ENCODE results near the gene VPREB3.

VPREB3 gene

DNA sequence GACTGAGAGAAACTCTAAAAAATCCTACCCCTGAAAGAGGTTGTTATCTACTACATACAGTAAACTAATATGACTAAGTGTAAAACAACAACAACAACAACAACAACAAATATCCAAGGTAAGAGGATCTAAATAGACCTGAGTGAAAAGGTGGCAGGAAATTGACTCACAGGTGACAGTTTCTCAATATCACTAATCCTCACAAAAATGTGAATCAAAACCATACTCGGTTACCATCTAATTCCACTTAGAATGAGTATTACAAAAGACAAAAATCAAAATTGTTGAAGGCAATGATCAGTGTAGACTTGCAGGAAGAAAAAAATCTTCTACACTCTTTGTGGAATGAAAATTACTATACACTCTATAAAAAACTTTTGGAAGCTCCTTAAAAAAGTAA, 46.0 kb downstream of the VPREB3 start:
- Histone ChIP-seq H2BK5ac (ENCODE audit: low read length) (no peak overlapping the region), H2BK120ac (ENCODE audit: low read depth, low read length) (no peak overlapping the region), H3K79me2 (ENCODE audit: control insufficient read depth, insufficient read depth, low read length) (no peaks in the 10 kb centered on the region), H2BK15ac (replicated peaks; ENCODE audit: low read depth) (no peak overlapping the region), H3K27me3 (ENCODE audit: insufficient read depth, low read length, poor library complexity) (no peaks in the 10 kb centered on the region), H3K23ac (ENCODE audit: low read length) (no peak overlapping the region), H3K4me3 (ENCODE audit: low read length) (no peak overlapping the region), H3K9ac (ENCODE audit: low read length) (no peak overlapping the region), H4K5ac (ENCODE audit: low read length) (no peak overlapping the region), H3K18ac (ENCODE audit: low read length) (no peak overlapping the region), H3K4me1 (ENCODE audit: control insufficient read depth, low read depth, low read length) (no peaks in the 10 kb centered on the region), H3K56ac (ENCODE audit: low read length) (no peak overlapping the region), H4K8ac (ENCODE audit: low read depth, low read length) (no peak overlapping the region), H2AK5ac (ENCODE audit: low read length) (no peak overlapping the region), H3K4me2 (ENCODE audit: low read length) (no peak overlapping the region), H3K36me3 (ENCODE audit: control insufficient read depth, insufficient read depth, low read length) (peaks cover 5% of the 10 kb centered on the region), H3K79me1 (ENCODE audit: low read length) (peaks cover 7% of the 10 kb centered on the region), H3K27ac (ENCODE audit: low read depth, low read length) (no peak overlapping the region), H3K4ac (ENCODE audit: low read depth, low read length) (no peak overlapping the region)
- no CpG with 5 or more reads among the region's 1 CpG for WGBS (ENCODE audit: extremely low coverage, insufficient coverage, low lambda C conversion rate)
- DNase-seq, result no peak

DNA sequence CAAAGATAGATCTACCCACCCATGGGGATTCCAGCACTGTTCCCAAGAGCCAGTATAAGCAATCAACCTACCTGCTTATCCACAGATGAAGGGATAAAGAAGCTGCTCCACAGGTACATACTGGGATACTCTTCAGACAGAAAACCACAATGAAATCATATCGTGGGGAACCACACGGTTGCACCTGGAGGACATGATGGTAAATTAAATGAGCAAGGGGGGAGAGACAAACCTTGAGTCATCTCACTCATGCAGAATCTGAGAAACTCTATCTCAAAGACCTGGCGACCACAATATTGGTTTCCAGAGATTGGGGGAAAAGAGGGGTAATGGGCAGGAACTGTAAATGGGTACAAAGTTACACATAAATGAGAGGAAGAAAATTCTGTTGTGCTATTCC, 48.9 kb downstream of the VPREB3 start:
- Histone ChIP-seq H3K36me3 (ENCODE audit: control insufficient read depth, insufficient read depth, low read length) (peaks cover 8% of the 10 kb centered on the region), H2BK120ac (ENCODE audit: low read depth, low read length) (no peak overlapping the region), H4K5ac (ENCODE audit: low read length) (no peak overlapping the region), H2BK5ac (ENCODE audit: low read length) (no peak overlapping the region), H4K8ac (ENCODE audit: low read depth, low read length) (no peak overlapping the region), H3K27me3 (ENCODE audit: insufficient read depth, low read length, poor library complexity) (no peaks in the 10 kb centered on the region), H3K4me2 (ENCODE audit: low read length) (no peak overlapping the region), H2BK15ac (replicated peaks; ENCODE audit: low read depth) (no peak overlapping the region), H3K27ac (ENCODE audit: low read depth, low read length) (no peak overlapping the region), H3K56ac (ENCODE audit: low read length) (no peak overlapping the region), H3K4me1 (ENCODE audit: control insufficient read depth, low read depth, low read length) (no peaks in the 10 kb centered on the region), H3K4ac (ENCODE audit: low read depth, low read length) (no peak overlapping the region), H3K18ac (ENCODE audit: low read length) (no peak overlapping the region), H3K23ac (ENCODE audit: low read length) (no peak overlapping the region), H3K9ac (ENCODE audit: low read length) (no peak overlapping the region), H2AK5ac (ENCODE audit: low read length) (no peak overlapping the region), H3K79me1 (ENCODE audit: low read length) (peaks cover 17% of the 10 kb centered on the region), H3K79me2 (ENCODE audit: control insufficient read depth, insufficient read depth, low read length) (peaks cover 2% of the 10 kb centered on the region), H3K4me3 (ENCODE audit: low read length) (no peak overlapping the region)
- WGBS (ENCODE audit: extremely low coverage, insufficient coverage, low lambda C conversion rate), result no CpG with 5 or more reads among the region's 3 CpGs
- no peak for DNase-seq

DNA sequence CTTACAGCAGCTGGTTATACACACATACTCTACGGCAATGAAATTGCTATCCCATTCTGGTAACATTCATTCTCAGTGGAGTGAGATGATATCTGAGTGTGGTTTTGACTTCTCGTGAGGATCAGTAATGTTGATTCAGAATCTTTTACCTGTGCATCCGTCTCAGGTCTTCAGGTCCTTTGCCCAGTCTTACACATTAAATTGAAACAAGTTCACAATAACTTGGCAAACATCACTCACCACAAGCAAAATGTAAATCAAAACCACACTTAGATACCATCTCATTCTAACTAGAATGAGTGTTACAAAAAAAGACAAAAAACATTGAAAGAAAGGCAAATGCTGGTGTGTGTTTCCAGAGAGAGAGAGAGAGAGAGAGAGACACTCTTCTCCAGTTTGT, 49.4 kb downstream of the VPREB3 start:
- no peak overlapping the region for H3K4me2 ChIP-seq (ENCODE audit: low read length)
- H3K18ac ChIP-seq (ENCODE audit: low read length), result no peak overlapping the region
- H4K5ac ChIP-seq (ENCODE audit: low read length), result no peak overlapping the region
- no peak overlapping the region for H3K23ac ChIP-seq (ENCODE audit: low read length)
- H3K27ac ChIP-seq (ENCODE audit: low read depth, low read length), result no peak overlapping the region
- DNase-seq, result no peak
- H3K79me2 ChIP-seq (ENCODE audit: control insufficient read depth, insufficient read depth, low read length), result peaks cover 2% of the 10 kb centered on the region
- peaks cover 17% of the 10 kb centered on the region for H3K79me1 ChIP-seq (ENCODE audit: low read length)
- H3K56ac ChIP-seq (ENCODE audit: low read length), result no peak overlapping the region
- H4K8ac ChIP-seq (ENCODE audit: low read depth, low read length), result no peak overlapping the region
- H3K27me3 ChIP-seq (ENCODE audit: insufficient read depth, low read length, poor library complexity), result no peaks in the 10 kb centered on the region
- no peak overlapping the region for H3K4me3 ChIP-seq (ENCODE audit: low read length)
- no peak overlapping the region for H2BK15ac ChIP-seq (replicated peaks; ENCODE audit: low read depth)
- no CpG with 5 or more reads among the region's 3 CpGs for WGBS (ENCODE audit: extremely low coverage, insufficient coverage, low lambda C conversion rate)
- H3K4ac ChIP-seq (ENCODE audit: low read depth, low read length), result no peak overlapping the region
- no peak overlapping the region for H3K9ac ChIP-seq (ENCODE audit: low read length)
- no peak overlapping the region for H2AK5ac ChIP-seq (ENCODE audit: low read length)
- no peaks in the 10 kb centered on the region for H3K4me1 ChIP-seq (ENCODE audit: control insufficient read depth, low read depth, low read length)
- no peak overlapping the region for H2BK5ac ChIP-seq (ENCODE audit: low read length)
- peaks cover 8% of the 10 kb centered on the region for H3K36me3 ChIP-seq (ENCODE audit: control insufficient read depth, insufficient read depth, low read length)
- H2BK120ac ChIP-seq (ENCODE audit: low read depth, low read length), result no peak overlapping the region

DNA sequence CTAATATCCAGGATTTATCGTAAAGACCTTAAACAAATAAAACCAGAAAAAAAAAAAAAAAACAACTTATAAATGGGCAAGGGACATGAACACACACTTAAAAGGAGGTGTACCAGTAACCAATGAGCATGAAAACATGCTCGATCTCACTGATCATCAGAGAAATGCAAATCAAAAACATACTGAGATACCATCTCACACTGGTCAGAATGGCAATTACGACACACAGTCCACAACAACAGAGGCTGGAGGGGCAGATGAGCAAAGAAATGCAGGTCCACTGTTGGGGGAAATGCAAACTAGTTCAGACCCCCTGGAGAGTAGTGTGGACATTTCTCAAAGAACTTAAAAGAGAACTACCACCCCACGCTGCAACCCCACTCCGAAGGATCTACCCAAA, 50.2 kb downstream of the VPREB3 start:
- no peak for DNase-seq
- Histone ChIP-seq H3K23ac (ENCODE audit: low read length) (no peak overlapping the region), H2BK5ac (ENCODE audit: low read length) (no peak overlapping the region), H2BK15ac (replicated peaks; ENCODE audit: low read depth) (no peak overlapping the region), H3K27ac (ENCODE audit: low read depth, low read length) (no peak overlapping the region), H4K8ac (ENCODE audit: low read depth, low read length) (no peak overlapping the region), H3K9ac (ENCODE audit: low read length) (no peak overlapping the region), H2AK5ac (ENCODE audit: low read length) (no peak overlapping the region), H3K56ac (ENCODE audit: low read length) (no peak overlapping the region), H3K4me1 (ENCODE audit: control insufficient read depth, low read depth, low read length) (no peaks in the 10 kb centered on the region), H4K5ac (ENCODE audit: low read length) (no peak overlapping the region), H3K79me1 (ENCODE audit: low read length) (peaks cover 17% of the 10 kb centered on the region), H3K36me3 (ENCODE audit: control insufficient read depth, insufficient read depth, low read length) (peaks cover 8% of the 10 kb centered on the region), H3K79me2 (ENCODE audit: control insufficient read depth, insufficient read depth, low read length) (peaks cover 2% of the 10 kb centered on the region), H3K18ac (ENCODE audit: low read length) (no peak overlapping the region), H3K4me3 (ENCODE audit: low read length) (no peak overlapping the region), H3K4ac (ENCODE audit: low read depth, low read length) (no peak overlapping the region), H3K27me3 (ENCODE audit: insufficient read depth, low read length, poor library complexity) (no peaks in the 10 kb centered on the region), H2BK120ac (ENCODE audit: low read depth, low read length) (no peak overlapping the region), H3K4me2 (ENCODE audit: low read length) (no peak overlapping the region)
- WGBS (ENCODE audit: extremely low coverage, insufficient coverage, low lambda C conversion rate), result no CpG with 5 or more reads among the region's 5 CpGs
